Caco-2 (cell line): ENCODE measurements around the gene TAF5L. TPM values are rescaled to one million over a fixed set of nuclear protein-coding genes. Genes with fewer than 3 reads are reported as not detected.

Experiments
- BruUV-seq: library from RNA; stranded (reverse); fragments of 400-500 nt; replicated peaks from 2 replicates; lab custom pipeline; 2021; lab: Mats Ljungman, UMichigan
- CTCF ChIA-PET: fragments of 300-600 bp; sonication (Branson Sonifier 250); formaldehyde crosslinking; loops from one replicate; lab custom pipeline; 2022; ENCODE audit warnings: antibody characterized with exemption; lab: Charles Lee
- POLR2A ChIA-PET: fragments of 300-600 bp; sonication (Branson Sonifier 250); formaldehyde crosslinking; loops from one replicate; lab custom pipeline; 2022; ENCODE audit warnings: antibody characterized with exemption; lab: Charles Lee
- DNase-seq, 2 experiments: peaks; one replicate each; pipeline versions ENCODE4 v3.0.0 to v3.0.0-alpha.2; 2020 to 2022
- H3K27me3 ChIP-seq: replicated peaks from 2 replicates; pipeline ENCODE4 v1.6.0; 2011; ENCODE audit warnings: low read length; ENCODE audit not compliant: control insufficient read depth, insufficient read depth
- H3K36me3 ChIP-seq: 2 replicates; pipeline ENCODE4 v1.5.1; 2011; ENCODE audit warnings: low read length; ENCODE audit not compliant: control insufficient read depth, insufficient read depth
- H3K4me1 ChIP-seq: fragments of 250-450 bp; sonication (Bioruptor Pico); 2 replicates; pipeline ENCODE4 v1.5.1; 2020; ENCODE audit warnings: mild to moderate bottlenecking
- H3K4me3 ChIP-seq: 2 replicates; pipeline ENCODE4 v1.5.1; 2011; ENCODE audit warnings: low read depth, mild to moderate bottlenecking, control low read depth, low read length
- H3K9me3 ChIP-seq: fragments of 250-450 bp; sonication (Bioruptor Pico); 2 replicates; pipeline ENCODE4 v1.5.1; 2020; ENCODE audit warnings: mild to moderate bottlenecking, moderate library complexity
- H3K27ac Mint-ChIP-seq: one replicate; pipeline ENCODE4 v1.8.0; 2022; ENCODE audit warnings: mixed read lengths; ENCODE audit not compliant: unreplicated experiment
- H3K27me3 Mint-ChIP-seq: one replicate; pipeline ENCODE4 v1.8.0; 2022; ENCODE audit warnings: mixed read lengths; ENCODE audit not compliant: insufficient read depth, unreplicated experiment
- H3K36me3 Mint-ChIP-seq: one replicate; pipeline ENCODE4 v1.8.0; 2022; ENCODE audit warnings: mild to moderate bottlenecking, mixed read lengths; ENCODE audit not compliant: insufficient read depth, unreplicated experiment
- H3K4me1 Mint-ChIP-seq: one replicate; pipeline ENCODE4 v1.8.0; 2022; ENCODE audit warnings: low read depth, mixed read lengths; ENCODE audit not compliant: unreplicated experiment
- H3K4me3 Mint-ChIP-seq: one replicate; pipeline ENCODE4 v1.8.0; 2022; ENCODE audit warnings: mild to moderate bottlenecking, moderate library complexity, mixed read lengths; ENCODE audit not compliant: unreplicated experiment
- H3K9me3 Mint-ChIP-seq: one replicate; pipeline ENCODE4 v1.8.0; 2022; ENCODE audit warnings: mixed read lengths; ENCODE audit not compliant: unreplicated experiment
- intact Hi-C: fragments of 100-400 bp; cut with micrococcal nuclease; formaldehyde crosslinking; loops from one replicate; pipeline ENCODE4 v1.10.0; 2022; ENCODE audit not compliant: unreplicated experiment
- total RNA-seq: library from RNA; stranded (reverse); gene quantifications from 2 replicates; pipeline ENCODE4 v1.2.3, GENCODE V29; 2022
- TF ChIP-seq, protein P1 (sequence below), 2 experiments: fragments of 200-600 bp in 1 of 2; IDR thresholded peaks; 1 replicate in 1 of 2; 2 replicates in 1 of 2; pipeline versions ENCODE4 v1.5.1 to v1.8.0; 2011 to 2022; ENCODE audit warnings: antibody characterized with exemption in 1 of 2, control low read depth in 1 of 2, inconsistent platforms in 1 of 2, low read depth in 1 of 2, low read length in 1 of 2, mild to moderate bottlenecking in 1 of 2, moderate library complexity in 1 of 2; ENCODE audit not compliant: insufficient read depth in 1 of 2, severe bottlenecking in 1 of 2, unreplicated experiment in 1 of 2

Gene TAF5L
- total RNA-seq, 1 experiment from 2014 or later = 23.8 TPM

GRCh38 chr1:229557200-229557850, 68.6 kb downstream of the TAF5L start:
- H3K4me3 Mint-ChIP-seq = peak overlapping the region; percentile 77
- Histone ChIP-seq H3K36me3 (no peaks in the 10 kb centered on the region), H3K4me1 (peaks cover 7% of the 10 kb centered on the region; the same call in 1 of the 2 replicates), H3K4me3 (peak overlapping the region; percentile 65), H3K9me3 (no peaks in the 10 kb centered on the region), H3K27me3 (no peaks in the 10 kb centered on the region)
- no peaks in the 10 kb centered on the region for H3K9me3 Mint-ChIP-seq
- TF ChIP-seq, protein P1, sequence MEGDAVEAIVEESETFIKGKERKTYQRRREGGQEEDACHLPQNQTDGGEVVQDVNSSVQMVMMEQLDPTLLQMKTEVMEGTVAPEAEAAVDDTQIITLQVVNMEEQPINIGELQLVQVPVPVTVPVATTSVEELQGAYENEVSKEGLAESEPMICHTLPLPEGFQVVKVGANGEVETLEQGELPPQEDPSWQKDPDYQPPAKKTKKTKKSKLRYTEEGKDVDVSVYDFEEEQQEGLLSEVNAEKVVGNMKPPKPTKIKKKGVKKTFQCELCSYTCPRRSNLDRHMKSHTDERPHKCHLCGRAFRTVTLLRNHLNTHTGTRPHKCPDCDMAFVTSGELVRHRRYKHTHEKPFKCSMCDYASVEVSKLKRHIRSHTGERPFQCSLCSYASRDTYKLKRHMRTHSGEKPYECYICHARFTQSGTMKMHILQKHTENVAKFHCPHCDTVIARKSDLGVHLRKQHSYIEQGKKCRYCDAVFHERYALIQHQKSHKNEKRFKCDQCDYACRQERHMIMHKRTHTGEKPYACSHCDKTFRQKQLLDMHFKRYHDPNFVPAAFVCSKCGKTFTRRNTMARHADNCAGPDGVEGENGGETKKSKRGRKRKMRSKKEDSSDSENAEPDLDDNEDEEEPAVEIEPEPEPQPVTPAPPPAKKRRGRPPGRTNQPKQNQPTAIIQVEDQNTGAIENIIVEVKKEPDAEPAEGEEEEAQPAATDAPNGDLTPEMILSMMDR (IDR thresholded peaks at IDR 0.05; ENCODE audit: insufficient read depth in 1 of 2, low read depth in 1 of 2, low read length in 1 of 2, severe bottlenecking in 1 of 2, unreplicated experiment in 1 of 2) = no peak
- DNase-seq = no peak
- TSS peak; percentile 53 for BruUV-seq
- H3K27ac Mint-ChIP-seq = peak overlapping the region; percentile 33
- intact Hi-C loops = no loop called here
- CTCF ChIA-PET = interaction anchor here (1.5 kb wide), 1 partner anchor 24 kb away, joined by 3 read pairs; no protein-coding TSS in a partner anchor
- no peaks in the 10 kb centered on the region for H3K36me3 Mint-ChIP-seq
- POLR2A ChIA-PET = interaction anchor here (0.6 kb wide), 1 partner anchor 119 kb away, joined by 4 read pairs; no protein-coding TSS in a partner anchor
- no peaks in the 10 kb centered on the region for H3K27me3 Mint-ChIP-seq
- H3K4me1 Mint-ChIP-seq = peaks cover 20% of the 10 kb centered on the region

- TF ChIP-seq, protein P1 (IDR thresholded peaks at IDR 0.05; ENCODE audit: insufficient read depth in 1 of 2, low read depth in 1 of 2, low read length in 1 of 2, severe bottlenecking in 1 of 2, unreplicated experiment in 1 of 2) = no peak
Observed at GRCh38 chr1:229554886-229555621, 70.9 kb downstream of the TAF5L start.

DNA sequence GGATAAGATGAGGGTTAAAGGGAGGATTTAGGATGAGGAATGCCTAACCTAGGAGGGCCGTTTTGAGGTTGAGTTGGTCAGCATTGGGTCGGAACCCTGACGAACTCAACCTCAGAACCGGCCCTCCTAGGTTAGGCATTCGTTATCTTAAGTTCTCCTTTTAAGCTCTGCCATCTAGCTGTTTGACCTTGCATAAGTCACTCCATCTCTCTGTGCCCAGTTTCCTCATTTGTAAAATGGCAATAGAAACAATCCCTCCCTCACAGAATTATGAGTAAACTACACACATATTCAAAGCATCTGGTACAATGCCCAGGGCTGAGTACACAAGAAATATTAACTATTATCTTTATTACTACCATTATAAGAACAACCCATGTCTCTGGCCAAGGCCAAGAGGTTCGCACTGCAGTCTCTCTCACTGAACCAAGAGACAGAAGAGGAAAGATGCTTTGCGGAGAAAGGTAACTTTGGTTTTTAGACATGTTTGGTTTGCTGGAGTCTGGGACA, 72.2 kb downstream of the TAF5L start:
- no peak for DNase-seq
- peak overlapping the region; percentile 41 for H3K27ac Mint-ChIP-seq
- intact Hi-C loops = no loop called here
- H3K27me3 ChIP-seq = no peaks in the 10 kb centered on the region
- no peaks in the 10 kb centered on the region for H3K27me3 Mint-ChIP-seq
- no peak overlapping the region for H3K4me3 Mint-ChIP-seq
- no peaks in the 10 kb centered on the region for H3K36me3 Mint-ChIP-seq
- H3K4me1 ChIP-seq = peaks cover 7% of the 10 kb centered on the region; the same call in 1 of the 2 replicates
- H3K9me3 Mint-ChIP-seq = no peaks in the 10 kb centered on the region
- BruUV-seq = no TSS peak
- no peak overlapping the region for H3K4me3 ChIP-seq
- ChIA-PET CTCF (no interaction called here), POLR2A (no interaction called here)
- no peaks in the 10 kb centered on the region for H3K9me3 ChIP-seq
- no peaks in the 10 kb centered on the region for H3K36me3 ChIP-seq
- peaks cover 16% of the 10 kb centered on the region for H3K4me1 Mint-ChIP-seq
- TF ChIP-seq, protein P1 (IDR thresholded peaks at IDR 0.05; ENCODE audit: insufficient read depth in 1 of 2, low read depth in 1 of 2, low read length in 1 of 2, severe bottlenecking in 1 of 2, unreplicated experiment in 1 of 2) = no peak

More at GRCh38 chr1:229554886-229555621, 70.9 kb downstream of the TAF5L start:
- CTCF ChIA-PET = no interaction called here
- DNase-seq = no peak
- no TSS peak for BruUV-seq
- Mint-ChIP-seq H3K27ac (peak overlapping the region; percentile 73), H3K36me3 (no peaks in the 10 kb centered on the region), H3K9me3 (no peaks in the 10 kb centered on the region), H3K4me3 (no peak overlapping the region), H3K27me3 (no peaks in the 10 kb centered on the region), H3K4me1 (peaks cover 24% of the 10 kb centered on the region)
- intact Hi-C loops = no loop called here
- POLR2A ChIA-PET = no interaction called here
- Histone ChIP-seq H3K36me3 (no peaks in the 10 kb centered on the region), H3K4me3 (no peak overlapping the region), H3K27me3 (no peaks in the 10 kb centered on the region), H3K9me3 (no peaks in the 10 kb centered on the region), H3K4me1 (peaks cover 7% of the 10 kb centered on the region; the same call in 1 of the 2 replicates)
